ENCODE results near the gene BTD. TPM values are rescaled to one million over a fixed set of nuclear protein-coding genes. Genes with fewer than 3 reads are reported as not detected.

The BTD gene
- total RNA-seq, 1 donor from 2014 or later, result 11.7 TPM

GRCh38 chr3:15633159-15633558, 31.6 kb downstream of the BTD start:
- no peaks in the 10 kb centered on the region for H3K9me3 ChIP-seq (ENCODE audit: low read depth)
- H4K20me1 ChIP-seq (ENCODE audit: low read depth), result no peaks in the 10 kb centered on the region
- H3K36me3 ChIP-seq, result no peaks in the 10 kb centered on the region
- H2AFZ ChIP-seq (replicated peaks), result no peak overlapping the region
- H3K9ac ChIP-seq, result no peak overlapping the region
- Mint-ChIP-seq H3K4me1 (peaks cover 43% of the 10 kb centered on the region), H3K27me3 (ENCODE audit: insufficient read depth, low read depth) (peaks cover 2% of the 10 kb centered on the region), H3K36me3 (peaks cover 2% of the 10 kb centered on the region), H3K9me3 (no peaks in the 10 kb centered on the region), H3K27ac (no peak overlapping the region), H3K4me3 (no peak overlapping the region)
- TF ChIP-seq, protein P1, sequence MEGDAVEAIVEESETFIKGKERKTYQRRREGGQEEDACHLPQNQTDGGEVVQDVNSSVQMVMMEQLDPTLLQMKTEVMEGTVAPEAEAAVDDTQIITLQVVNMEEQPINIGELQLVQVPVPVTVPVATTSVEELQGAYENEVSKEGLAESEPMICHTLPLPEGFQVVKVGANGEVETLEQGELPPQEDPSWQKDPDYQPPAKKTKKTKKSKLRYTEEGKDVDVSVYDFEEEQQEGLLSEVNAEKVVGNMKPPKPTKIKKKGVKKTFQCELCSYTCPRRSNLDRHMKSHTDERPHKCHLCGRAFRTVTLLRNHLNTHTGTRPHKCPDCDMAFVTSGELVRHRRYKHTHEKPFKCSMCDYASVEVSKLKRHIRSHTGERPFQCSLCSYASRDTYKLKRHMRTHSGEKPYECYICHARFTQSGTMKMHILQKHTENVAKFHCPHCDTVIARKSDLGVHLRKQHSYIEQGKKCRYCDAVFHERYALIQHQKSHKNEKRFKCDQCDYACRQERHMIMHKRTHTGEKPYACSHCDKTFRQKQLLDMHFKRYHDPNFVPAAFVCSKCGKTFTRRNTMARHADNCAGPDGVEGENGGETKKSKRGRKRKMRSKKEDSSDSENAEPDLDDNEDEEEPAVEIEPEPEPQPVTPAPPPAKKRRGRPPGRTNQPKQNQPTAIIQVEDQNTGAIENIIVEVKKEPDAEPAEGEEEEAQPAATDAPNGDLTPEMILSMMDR (IDR thresholded peaks at IDR 0.05), result no peak
- TF ChIP-seq EZH2phosphoT487 (IDR thresholded peaks at IDR 0.05) (no peak), EZH2 (IDR thresholded peaks at IDR 0.05) (no peak)
- peak overlapping the region; percentile 4 for H3K4me2 ChIP-seq
- peak; percentile 25 for DNase-seq (ENCODE audit: low spot score)
- H3K27ac ChIP-seq, result no peak overlapping the region
- no peaks in the 10 kb centered on the region for H3K79me2 ChIP-seq (ENCODE audit: low read depth)
- peaks cover 13% of the 10 kb centered on the region for H3K4me1 ChIP-seq
- H3F3A ChIP-seq (ENCODE audit: low read depth), result peaks cover 5% of the 10 kb centered on the region
- H3K4me3 ChIP-seq, result no peak overlapping the region
- H3K27me3 ChIP-seq, result no peaks in the 10 kb centered on the region

GRCh38 chr3:15633766-15634598, 32.4 kb downstream of the BTD start:
- H3K4me2 ChIP-seq, result no peak overlapping the region
- Mint-ChIP-seq H3K4me3 (no peak overlapping the region), H3K4me1 (peaks cover 43% of the 10 kb centered on the region), H3K36me3 (peaks cover 2% of the 10 kb centered on the region), H3K27me3 (ENCODE audit: insufficient read depth, low read depth) (peaks cover 2% of the 10 kb centered on the region), H3K9me3 (no peaks in the 10 kb centered on the region), H3K27ac (no peak overlapping the region)
- H3K4me3 ChIP-seq, result no peak overlapping the region
- no peaks in the 10 kb centered on the region for H3K27me3 ChIP-seq
- H4K20me1 ChIP-seq (ENCODE audit: low read depth), result no peaks in the 10 kb centered on the region
- no peak overlapping the region for H2AFZ ChIP-seq (replicated peaks)
- no peaks in the 10 kb centered on the region for H3K79me2 ChIP-seq (ENCODE audit: low read depth)
- H3F3A ChIP-seq (ENCODE audit: low read depth), result peaks cover 5% of the 10 kb centered on the region
- TF ChIP-seq, protein P1 (IDR thresholded peaks at IDR 0.05), result no peak
- TF ChIP-seq EZH2phosphoT487 (IDR thresholded peaks at IDR 0.05) (no peak), EZH2 (IDR thresholded peaks at IDR 0.05) (no peak)
- no peaks in the 10 kb centered on the region for H3K9me3 ChIP-seq (ENCODE audit: low read depth)
- no peaks in the 10 kb centered on the region for H3K36me3 ChIP-seq
- DNase-seq (ENCODE audit: low spot score), result no peak
- no peak overlapping the region for H3K9ac ChIP-seq
- no peak overlapping the region for H3K27ac ChIP-seq
- H3K4me1 ChIP-seq, result peaks cover 13% of the 10 kb centered on the region

DNA sequence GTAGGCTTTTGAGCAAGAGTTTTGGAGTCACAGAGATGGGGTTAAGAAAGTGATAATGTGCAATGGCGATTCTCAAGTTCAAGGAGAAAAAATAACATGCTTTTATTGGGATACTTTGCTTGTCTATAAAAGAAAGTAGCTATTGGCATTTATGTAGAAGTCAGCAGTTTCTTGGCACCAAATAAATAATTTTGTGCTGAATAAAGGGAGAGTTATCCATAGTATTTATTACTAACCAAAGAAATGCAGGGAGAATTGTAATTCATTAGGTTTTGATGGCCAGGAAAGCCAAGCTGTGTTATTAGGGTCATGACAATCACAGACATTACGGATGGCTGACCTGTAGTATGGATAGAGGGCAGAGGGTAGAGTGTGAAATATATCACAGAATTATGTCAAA, 33.1 kb downstream of the BTD start:
- Mint-ChIP-seq H3K27ac (no peak overlapping the region), H3K4me1 (peaks cover 43% of the 10 kb centered on the region), H3K4me3 (no peak overlapping the region), H3K9me3 (no peaks in the 10 kb centered on the region), H3K36me3 (peaks cover 2% of the 10 kb centered on the region), H3K27me3 (ENCODE audit: insufficient read depth, low read depth) (peaks cover 2% of the 10 kb centered on the region)
- Histone ChIP-seq H3K27me3 (no peaks in the 10 kb centered on the region), H3K4me2 (no peak overlapping the region), H3K9me3 (ENCODE audit: low read depth) (no peaks in the 10 kb centered on the region), H3F3A (ENCODE audit: low read depth) (peaks cover 5% of the 10 kb centered on the region), H3K36me3 (no peaks in the 10 kb centered on the region), H3K27ac (no peak overlapping the region), H3K9ac (no peak overlapping the region), H3K79me2 (ENCODE audit: low read depth) (no peaks in the 10 kb centered on the region), H3K4me1 (peaks cover 13% of the 10 kb centered on the region), H2AFZ (replicated peaks) (no peak overlapping the region), H3K4me3 (no peak overlapping the region), H4K20me1 (ENCODE audit: low read depth) (no peaks in the 10 kb centered on the region)
- no peak for DNase-seq (ENCODE audit: low spot score)
- TF ChIP-seq EZH2 (IDR thresholded peaks at IDR 0.05), result no peak
- TF ChIP-seq EZH2phosphoT487 (IDR thresholded peaks at IDR 0.05), result no peak

DNA sequence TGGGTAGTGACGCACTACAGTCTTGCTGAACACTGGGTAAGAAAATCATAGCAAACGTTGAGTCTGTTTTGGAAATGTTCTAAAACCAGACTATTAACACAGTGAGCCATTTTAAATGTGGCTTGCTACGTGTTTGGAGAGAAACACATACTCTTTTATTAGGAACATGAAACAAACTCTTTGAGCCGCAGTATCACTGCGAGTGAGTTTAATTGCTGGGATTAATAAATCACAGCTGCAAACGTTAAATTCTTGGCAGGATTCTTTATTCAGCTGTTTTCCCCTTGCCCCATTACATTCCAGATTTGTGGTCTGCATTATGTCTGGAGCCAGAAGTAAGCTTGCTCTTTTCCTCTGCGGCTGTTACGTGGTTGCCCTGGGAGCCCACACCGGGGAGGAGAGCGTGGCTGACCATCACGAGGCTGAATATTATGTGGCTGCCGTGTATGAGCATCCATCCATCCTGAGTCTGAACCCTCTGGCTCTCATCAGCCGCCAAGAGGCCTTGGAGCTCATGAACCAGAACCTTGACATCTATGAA, 33.6 kb downstream of the BTD start:
- H3K4me2 ChIP-seq, result no peak overlapping the region
- no peak overlapping the region for H2AFZ ChIP-seq (replicated peaks)
- H3K27me3 ChIP-seq, result no peaks in the 10 kb centered on the region

More for the DNA sequence above, 33.6 kb downstream of the BTD start:
- Histone ChIP-seq H3K4me3 (no peak overlapping the region), H4K20me1 (ENCODE audit: low read depth) (no peaks in the 10 kb centered on the region), H3F3A (ENCODE audit: low read depth) (peaks cover 5% of the 10 kb centered on the region), H3K36me3 (no peaks in the 10 kb centered on the region), H3K27ac (no peak overlapping the region), H3K9ac (no peak overlapping the region), H3K4me1 (peaks cover 13% of the 10 kb centered on the region), H3K79me2 (ENCODE audit: low read depth) (no peaks in the 10 kb centered on the region), H3K9me3 (ENCODE audit: low read depth) (no peaks in the 10 kb centered on the region)
- H3K27ac Mint-ChIP-seq, result no peak overlapping the region
- H3K27me3 Mint-ChIP-seq (ENCODE audit: insufficient read depth, low read depth), result peaks cover 2% of the 10 kb centered on the region
- H3K4me3 Mint-ChIP-seq, result no peak overlapping the region
- no peak for DNase-seq (ENCODE audit: low spot score)
- peaks cover 40% of the 10 kb centered on the region for H3K4me1 Mint-ChIP-seq
- H3K36me3 Mint-ChIP-seq, result peaks cover 2% of the 10 kb centered on the region
- TF ChIP-seq EZH2 (IDR thresholded peaks at IDR 0.05) (no peak), EZH2phosphoT487 (IDR thresholded peaks at IDR 0.05) (no peak)
- TF ChIP-seq, protein P1 (IDR thresholded peaks at IDR 0.05), result no peak
- H3K9me3 Mint-ChIP-seq, result no peaks in the 10 kb centered on the region

All from neural progenitor cell (in vitro differentiated cells).